Measurements from ENCODE around the gene ACADVL.

DNA sequence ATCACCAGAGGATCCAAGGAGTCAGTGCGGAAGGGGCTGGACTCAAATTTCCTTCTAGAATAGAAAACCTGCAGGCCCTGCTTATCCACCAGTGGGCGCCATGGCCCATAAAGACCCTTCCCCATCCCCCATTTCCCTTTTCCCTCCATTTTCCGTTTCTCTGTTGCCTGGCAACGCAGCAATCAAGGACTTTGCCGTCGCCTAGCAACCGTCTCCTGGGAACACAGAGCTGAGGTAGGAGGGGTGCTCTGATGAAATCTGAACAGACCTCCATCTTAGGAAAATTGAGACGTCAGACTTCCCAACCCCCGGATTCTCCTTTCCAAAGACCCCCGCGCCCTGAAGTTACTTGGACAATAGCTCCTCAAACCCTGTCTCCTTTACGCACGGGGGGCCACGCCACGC lies 5.8 kb upstream of the ACADVL start:
- TF ChIP-seq POLR2A (IDR thresholded peaks at IDR 0.05), result no peak
- TF ChIP-seq, protein P1, sequence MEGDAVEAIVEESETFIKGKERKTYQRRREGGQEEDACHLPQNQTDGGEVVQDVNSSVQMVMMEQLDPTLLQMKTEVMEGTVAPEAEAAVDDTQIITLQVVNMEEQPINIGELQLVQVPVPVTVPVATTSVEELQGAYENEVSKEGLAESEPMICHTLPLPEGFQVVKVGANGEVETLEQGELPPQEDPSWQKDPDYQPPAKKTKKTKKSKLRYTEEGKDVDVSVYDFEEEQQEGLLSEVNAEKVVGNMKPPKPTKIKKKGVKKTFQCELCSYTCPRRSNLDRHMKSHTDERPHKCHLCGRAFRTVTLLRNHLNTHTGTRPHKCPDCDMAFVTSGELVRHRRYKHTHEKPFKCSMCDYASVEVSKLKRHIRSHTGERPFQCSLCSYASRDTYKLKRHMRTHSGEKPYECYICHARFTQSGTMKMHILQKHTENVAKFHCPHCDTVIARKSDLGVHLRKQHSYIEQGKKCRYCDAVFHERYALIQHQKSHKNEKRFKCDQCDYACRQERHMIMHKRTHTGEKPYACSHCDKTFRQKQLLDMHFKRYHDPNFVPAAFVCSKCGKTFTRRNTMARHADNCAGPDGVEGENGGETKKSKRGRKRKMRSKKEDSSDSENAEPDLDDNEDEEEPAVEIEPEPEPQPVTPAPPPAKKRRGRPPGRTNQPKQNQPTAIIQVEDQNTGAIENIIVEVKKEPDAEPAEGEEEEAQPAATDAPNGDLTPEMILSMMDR (IDR thresholded peaks at IDR 0.05), result peak in 3 of 4 donors; percentile 21 to 32 (median 30)

Measured in right lobe of liver (tissue), 4 donors.